ENCODE results near the gene SEC14L1.

DNA sequence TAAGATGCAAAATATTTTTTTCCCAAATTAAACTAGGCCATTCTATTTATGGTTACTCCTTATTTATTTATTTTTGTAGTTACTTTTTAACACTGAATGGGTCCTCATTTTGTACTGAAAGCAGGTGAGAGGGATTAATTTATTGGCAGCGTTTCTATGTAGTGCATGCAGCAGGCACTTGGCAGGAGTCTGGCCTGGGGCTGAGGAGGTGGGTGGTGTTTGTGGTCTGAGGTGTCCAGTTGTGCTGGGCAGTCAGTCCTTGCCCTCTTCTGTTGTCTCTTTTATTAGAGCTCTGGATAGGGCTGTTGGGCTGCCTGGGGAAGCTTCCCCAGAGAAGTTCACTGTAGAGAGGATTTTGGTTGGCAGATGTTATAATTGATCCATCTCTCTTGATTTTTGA lies 12.7 kb downstream of the SEC14L1 start:
- TF ChIP-seq, protein P1, sequence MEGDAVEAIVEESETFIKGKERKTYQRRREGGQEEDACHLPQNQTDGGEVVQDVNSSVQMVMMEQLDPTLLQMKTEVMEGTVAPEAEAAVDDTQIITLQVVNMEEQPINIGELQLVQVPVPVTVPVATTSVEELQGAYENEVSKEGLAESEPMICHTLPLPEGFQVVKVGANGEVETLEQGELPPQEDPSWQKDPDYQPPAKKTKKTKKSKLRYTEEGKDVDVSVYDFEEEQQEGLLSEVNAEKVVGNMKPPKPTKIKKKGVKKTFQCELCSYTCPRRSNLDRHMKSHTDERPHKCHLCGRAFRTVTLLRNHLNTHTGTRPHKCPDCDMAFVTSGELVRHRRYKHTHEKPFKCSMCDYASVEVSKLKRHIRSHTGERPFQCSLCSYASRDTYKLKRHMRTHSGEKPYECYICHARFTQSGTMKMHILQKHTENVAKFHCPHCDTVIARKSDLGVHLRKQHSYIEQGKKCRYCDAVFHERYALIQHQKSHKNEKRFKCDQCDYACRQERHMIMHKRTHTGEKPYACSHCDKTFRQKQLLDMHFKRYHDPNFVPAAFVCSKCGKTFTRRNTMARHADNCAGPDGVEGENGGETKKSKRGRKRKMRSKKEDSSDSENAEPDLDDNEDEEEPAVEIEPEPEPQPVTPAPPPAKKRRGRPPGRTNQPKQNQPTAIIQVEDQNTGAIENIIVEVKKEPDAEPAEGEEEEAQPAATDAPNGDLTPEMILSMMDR (IDR thresholded peaks at IDR 0.05): no peak
- TF ChIP-seq POLR2A (IDR thresholded peaks at IDR 0.05) (no peak), POLR2AphosphoS5 (IDR thresholded peaks at IDR 0.05) (no peak)
